Activated naive CD8-positive, alpha-beta T cell treated with anti-CD3 and anti-CD28 coated beads, Interleukin-2, amount 50 U/mL, for 16 hours (primary cell): ENCODE results near the gene ZNRF2.

ENCODE experiments used
- DNase-seq: peaks from one replicate; pipeline ENCODE4 v3.0.0-alpha.2; 2020; ENCODE audit warnings: low read depth, low spot score

The ZNRF2 gene

DNA sequence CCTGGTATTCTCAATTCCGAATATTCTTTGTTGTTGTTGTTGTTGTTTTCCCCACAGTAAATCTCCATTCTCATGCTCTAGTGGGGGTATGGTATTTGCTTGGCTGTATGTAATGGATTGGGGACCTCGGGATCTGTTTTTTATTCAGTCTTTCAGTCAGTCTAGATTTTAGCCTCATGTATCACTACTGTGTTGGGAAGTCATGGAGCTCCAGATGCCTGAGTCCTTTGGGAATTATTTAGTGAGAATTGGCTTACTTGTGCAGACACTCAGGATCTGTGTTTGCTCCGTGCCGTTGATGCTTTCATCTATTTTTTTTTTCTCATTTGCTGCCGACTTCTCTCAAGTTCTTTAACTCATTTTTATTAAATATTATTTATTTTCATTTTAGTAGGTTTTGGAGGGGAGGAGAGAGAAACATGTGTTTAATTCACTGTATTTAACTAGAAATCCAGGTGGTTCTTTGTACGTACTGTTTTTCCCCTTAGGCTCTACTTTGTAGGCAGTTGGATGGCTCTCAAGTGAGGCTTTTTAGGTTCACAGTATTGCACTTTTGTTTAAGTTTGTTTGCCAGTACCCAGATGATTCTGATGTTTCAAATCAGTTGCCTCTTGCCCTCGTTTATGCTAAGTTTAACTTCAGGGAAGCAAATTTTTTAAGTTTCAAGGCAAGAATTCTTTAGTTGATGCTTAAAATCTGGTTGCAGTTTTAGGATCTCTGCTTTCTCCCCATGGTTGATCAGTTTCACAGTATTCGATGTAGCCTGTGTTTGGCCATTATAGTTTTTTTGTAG is 36.9 kb downstream of the ZNRF2 start:
- DNase-seq, result no peak

DNA sequence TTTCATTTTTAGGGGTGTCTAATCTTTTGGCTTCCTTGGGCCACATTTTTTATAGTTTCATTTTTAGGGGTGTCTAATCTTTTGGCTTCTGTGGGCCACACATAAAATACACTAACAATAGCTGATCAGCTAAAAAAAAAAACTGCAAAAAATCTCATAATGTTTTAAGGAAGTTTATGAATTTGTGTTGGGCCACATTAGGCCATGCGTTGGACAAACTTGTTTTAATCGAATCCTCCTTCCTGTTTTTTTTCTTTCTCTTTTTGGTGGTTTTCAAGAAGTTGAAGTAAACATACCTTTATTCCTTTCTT is 37.4 kb downstream of the ZNRF2 start:
- no peak for DNase-seq

DNA sequence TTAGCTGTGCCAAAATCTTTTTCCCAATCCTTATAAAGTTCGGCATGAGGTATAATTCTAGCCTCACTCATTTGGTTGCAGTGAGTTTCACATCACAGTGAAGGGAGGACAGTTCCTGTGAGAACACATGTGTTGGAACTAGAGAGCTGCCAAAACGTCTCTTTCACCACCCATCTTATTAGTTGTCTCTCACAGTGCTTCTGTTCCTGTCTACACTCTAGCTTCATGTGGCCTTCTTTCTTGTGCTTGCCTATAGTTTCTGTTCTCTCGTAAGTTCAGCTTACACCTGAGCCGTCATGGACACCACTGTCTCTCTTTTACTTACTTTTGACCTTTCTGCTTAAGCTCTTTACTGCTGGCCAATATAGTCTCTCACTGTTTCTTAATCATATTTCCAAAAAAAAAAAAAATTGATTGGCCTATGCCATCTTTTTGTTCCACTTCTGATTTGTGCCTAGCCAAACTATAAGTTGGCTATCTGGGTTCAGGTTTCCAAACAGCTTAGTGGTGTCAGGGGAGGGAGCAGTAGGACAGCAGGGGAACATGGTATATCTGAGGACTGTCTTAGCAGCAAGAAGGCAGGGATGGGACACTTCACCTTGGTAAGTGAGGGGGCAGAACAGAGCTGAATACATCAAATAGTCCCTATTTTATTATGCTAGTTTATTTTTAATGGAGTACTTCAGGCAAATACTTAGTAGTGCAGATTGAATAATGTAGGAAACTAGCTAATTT is 38.0 kb downstream of the ZNRF2 start:
- no peak for DNase-seq

DNA sequence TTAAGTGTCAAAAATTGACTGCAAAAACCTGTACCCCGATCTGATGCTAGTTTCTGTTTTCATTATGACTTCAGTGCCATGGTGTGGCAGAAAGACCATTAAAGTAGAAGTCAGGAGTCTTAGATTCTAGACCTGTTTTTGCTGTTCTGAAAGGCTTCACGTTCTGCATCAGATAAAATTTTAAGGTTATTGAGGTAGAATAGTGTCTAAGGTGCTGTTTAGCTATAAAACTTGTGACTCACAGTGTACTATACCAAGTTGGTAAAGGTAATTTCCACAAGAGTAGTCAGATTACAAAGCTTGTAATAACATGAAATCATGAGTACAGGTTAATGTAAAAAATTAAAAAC is 38.6 kb downstream of the ZNRF2 start:
- no peak for DNase-seq

DNA sequence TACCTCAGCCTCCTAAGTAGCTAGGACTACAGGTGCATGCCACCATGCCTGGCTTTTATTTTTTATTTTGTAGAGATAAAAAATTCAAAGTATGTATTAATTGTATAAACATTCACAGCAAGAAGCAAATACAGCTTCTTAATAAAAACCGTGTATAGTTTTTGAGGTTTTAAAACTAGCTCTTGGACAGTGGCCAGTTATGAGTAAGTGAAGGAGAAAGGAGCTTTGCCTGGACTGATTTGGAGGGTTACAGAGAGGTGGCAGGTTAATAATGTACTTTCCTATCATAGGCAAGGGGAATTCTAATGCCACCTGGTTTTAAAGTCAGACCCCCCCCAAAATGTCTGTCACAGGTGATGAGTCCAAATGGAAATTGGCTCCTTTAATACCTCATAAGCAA is 43.4 kb downstream of the ZNRF2 start:
- DNase-seq, result no peak

DNA sequence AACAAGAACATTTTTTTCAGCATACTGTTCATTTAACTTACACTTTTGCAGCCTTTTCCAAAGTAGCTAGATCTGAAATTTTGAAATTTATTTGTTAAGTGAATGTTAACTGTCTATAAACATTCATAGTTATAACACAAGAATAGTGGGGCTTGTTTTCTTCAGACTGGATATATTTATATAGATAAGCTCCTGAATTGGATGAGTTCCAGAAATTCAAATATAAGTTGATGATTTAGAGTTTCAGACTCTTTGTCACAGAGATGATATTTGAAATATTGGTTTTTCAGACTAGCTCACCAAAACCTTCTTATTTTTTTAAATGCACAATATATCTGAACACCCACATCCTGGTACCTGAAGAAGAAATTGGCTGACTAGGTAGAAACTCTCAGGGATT is 44.0 kb downstream of the ZNRF2 start:
- DNase-seq, result no peak

DNA sequence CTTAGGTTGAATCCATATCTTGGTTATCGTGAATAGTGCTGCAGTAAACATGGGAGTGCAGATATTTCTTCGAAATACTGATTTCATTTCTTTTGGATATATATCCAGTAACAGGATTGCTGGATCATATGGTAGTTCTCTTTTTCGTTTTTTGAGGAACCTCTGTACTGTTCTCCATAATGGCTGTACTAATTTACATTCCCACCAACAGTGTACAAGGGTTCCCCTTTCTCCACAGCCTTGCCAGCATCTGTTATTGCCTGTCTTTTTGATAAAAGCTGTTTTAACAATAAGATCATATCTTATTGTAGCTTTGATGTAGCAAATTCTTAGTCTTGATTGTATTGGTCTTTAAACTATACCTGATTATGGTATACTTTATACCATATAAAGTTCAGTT is 45.3 kb downstream of the ZNRF2 start:
- DNase-seq, result no peak

DNA sequence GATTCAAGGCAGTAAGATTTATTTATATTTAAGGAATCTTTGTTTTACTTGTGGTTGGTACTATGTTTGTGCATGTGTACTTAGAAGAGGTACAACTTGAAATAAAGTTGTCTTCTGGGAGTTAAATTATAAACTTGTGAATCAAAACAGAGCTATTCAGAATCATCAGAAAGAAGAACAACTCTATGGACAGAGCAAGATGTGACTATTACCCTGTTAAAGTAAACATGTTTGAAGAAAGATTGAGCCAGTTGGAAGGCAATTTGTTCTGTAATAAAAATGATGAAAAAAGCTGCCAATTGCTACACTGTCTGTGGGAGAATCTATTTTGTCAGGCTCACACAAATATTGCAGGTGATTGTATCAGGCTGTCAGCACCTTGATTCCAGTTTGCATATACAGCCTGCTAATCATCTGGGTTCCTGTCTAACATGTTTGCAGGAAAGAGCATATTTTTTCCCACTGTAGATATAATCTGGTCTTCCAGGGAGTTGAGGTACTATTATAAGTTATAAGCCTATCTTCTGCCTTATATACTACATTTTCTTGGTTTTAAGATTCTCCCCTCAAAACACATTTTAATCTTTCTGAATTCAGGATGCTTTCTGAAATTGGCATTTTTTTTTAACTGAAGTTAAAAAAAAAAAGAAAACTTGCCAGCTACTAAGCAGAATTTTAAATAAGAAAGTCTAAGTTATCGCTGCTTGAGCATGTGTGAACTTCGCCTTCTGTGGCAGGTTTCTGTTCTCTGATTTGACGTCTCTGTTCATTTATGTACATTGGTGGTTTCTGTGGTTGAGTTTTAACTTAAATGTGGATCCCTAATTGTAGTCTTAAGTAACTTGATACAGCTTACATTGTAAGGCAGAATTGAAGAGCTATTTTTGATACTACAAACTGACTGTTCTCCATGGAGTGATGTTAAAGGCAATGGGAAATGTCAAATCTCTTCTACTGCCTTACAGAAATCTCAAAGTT is 46.0 kb downstream of the ZNRF2 start:
- no peak for DNase-seq

DNA sequence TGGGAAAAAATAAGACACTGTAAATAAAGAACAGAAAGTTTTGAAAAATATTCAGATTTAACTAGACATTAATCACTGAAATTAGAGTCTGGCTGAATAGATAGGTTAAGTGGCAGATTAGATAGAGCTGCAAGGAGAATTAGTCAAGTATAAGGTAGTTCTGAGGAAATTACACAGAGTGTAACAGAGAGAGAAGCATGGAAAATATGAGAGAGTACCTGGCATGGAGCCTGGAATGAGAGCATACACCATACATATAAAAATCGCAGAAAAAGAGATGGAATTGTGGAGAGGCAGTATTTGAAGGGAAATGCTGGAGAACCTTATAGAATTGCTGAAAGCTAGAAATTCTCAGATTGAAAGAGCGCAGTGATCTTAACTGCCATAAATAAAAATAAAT is 46.9 kb downstream of the ZNRF2 start:
- no peak for DNase-seq

DNA sequence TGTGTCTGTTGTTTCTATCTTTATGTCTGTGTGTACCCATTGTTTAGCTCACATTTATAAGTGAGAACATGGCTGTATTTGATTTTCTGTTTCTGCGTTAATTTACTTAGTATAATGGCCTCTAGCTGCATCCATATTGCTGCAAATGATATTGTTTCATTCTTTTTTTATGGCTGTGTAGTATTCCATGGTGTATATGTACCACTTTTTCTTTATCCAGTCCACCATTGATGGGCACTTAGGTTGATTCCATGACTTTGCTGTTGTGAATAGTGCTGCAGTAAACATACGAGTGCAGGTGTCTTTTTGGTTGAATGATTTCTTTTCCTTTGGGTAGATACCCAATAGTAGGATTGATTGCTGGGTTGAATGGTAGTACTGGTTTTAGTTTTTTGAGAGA is 48.2 kb downstream of the ZNRF2 start:
- DNase-seq, result no peak

DNA sequence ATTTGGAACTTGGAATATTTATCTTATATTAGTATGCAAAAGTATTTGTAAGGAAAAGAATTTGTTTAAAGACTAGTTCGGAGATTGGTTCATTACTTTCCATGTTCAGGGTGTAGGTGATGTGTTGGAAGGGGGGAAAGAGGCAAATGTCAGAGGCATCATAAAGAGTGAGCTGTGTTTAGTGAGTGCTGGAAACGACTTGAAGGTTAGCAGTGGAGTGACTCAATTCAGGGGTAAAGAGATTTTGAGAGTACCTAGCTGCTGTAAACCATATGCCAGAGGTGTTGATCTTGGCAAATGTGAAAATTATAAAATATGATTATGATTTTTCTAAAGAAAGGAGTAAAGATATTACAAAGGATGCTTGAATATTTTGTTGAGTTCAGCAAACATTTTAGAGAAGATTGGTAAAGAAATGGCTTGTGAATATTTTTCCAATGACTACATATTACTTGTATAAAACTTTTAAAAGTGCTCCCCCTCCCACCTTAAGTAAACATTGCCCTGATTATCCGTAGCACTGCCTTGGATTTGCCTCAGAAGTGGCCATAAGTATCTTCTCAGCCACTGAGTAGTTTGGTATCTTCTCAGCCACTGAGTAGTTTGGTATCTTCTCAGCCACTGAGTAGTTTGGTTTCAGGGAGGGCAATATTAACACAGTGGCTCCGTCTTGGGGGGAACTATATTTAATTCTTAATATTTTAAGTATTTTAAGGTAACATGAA is 51.5 kb downstream of the ZNRF2 start:
- no peak for DNase-seq

DNA sequence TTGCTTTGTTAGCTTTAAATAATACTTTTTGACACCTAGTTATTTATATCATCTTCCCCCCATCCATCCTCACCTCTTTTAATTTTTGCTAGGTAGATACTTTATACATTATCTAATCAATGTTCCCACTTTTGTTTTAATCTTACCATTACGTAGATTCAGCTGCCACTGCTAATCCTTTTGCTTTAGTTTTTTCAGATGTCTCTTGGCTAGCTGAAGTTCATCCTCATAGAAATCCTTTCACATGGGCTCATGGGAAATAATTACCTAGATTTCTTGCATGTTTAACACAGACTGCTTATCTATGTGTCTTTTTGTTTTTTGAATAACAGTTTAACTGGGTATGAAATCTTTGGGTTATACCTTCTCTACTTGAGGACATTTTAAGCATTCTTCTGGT is 60.1 kb downstream of the ZNRF2 start:
- DNase-seq, result no peak

DNA sequence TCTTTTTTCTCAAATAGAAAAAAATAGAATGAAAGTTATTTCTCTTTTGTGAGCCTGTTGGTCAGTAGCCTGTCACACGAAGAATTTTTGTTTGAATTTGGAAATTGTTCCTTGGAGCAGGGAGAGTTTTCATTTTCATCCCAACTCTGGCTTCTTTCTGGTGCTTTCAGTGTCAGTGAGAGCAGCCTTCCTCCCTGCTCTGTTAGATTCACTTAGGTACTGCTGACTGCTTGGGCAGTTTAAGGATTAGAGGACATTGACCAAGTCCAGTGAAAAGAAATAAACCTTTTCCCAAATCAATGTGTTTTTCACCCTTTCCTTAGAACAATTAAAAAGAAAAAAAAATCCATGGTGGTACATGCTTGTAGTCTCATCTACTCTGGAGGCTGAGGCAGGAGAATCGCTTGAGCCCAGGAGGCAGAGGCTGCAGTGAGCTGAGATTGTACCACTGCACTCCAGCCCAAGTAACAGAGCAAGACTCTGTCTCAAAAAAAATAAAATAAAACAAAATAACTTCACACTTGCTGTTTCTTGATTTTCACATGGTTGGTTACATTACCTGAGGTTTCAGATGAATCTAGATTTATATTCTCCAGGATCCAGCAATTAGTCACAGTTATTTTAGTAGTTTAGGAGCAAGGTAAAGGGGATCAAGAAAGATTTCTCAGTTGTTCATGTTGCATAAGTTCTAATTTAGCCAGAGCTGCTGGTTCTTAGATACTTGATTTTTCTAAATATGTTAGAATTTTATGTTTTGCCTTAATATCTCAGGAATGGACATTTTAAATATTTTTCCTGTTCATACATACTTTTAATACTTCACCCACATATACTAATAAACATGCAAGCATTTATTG is 63.1 kb downstream of the ZNRF2 start:
- DNase-seq, result no peak

DNA sequence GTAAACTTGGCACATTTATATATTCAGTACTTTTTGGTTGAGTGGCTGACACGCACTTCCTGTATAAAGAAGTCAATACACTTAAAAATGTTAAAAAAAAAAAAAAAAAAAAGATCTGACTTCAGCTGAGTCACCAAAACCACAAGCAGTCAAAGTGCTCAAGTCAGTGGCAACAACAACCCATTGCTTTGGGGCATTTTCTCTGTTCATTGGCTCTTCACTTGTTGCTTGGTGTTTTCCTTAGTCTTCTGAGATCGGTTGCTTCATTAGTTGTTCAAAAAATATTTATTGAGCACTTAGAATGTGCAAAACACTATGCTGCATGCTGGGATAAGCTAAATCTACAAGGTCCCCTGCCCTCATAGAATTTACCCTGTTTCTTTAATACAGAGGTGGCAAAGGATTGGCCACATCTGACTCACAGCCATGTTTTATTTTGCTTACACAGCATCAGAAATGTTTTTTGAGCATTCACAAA is 63.7 kb downstream of the ZNRF2 start:
- peak; percentile 8 for DNase-seq

DNA sequence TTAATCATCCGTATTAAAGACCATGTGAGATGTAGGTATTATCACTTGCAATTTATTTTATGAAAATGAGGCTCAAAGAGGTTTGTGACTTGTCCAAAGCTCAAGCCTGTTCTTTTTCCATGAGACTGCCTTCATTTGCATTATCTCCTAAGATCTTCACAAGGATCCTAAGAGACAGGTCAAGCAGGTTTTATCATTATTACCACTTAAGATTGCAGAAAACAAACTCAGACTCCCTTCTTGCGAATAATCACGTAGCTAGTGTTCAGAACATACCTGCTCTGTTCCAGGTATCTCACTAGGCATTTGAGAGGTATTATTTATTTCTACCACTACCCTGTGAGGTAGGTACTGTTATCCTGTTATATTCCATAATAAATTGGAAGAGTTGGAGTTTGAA is 64.8 kb downstream of the ZNRF2 start:
- DNase-seq, result no peak

DNA sequence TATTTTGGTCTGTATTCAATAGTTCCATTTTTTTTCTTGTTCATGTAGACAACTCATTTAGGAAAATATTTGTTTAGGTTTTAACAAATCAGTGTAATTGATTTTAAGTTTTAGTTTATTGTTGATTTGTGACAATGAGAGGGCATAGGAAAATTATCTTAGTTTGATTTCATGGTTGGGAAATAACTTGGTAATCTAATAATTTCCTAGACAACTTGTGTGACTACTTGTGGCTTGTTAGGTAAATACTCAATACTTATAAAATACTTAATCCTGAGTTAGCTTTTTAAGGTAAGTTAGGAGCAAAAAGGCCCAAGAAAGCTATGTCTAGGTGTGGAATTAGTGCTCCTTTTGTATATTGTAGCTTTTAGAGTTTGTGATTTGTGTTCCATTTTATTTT is 65.4 kb downstream of the ZNRF2 start:
- DNase-seq, result no peak

DNA sequence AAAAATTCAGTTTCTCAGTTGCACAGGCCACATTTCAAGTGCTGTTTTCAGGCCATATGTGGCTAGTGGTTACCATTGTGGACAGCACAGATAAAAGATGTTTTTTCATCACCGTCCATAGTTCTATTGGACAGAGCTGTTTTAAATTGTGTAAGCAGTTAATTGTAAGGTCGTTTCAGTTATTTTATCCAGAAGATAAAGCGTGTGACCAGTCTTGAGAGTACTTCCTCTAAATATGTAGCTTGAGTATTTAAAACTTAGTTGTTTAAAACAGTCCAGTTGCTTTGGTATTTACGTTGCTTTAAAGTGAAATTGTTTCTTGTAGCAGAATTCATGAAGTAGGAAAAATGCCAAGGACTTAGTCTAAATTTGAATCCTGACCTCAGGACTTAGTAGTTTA is 66.9 kb downstream of the ZNRF2 start:
- no peak for DNase-seq

DNA sequence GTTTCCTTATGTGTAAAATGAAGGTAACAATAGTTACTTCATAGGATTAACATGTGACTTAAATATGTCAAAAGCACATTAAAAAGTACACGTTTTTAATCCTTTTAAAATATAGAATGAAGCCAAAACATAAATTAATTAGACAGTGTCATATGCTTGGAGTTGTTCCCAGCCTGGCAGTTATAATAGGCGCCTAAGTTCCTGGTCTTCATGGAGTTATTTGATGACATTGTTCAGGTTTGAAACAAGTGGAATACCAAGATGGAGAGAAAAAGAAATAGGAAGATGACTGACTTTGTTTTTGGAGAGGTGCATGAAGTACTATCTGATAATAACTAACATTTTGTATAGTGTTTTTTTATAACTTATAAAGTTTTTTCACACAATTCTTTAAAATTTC is 67.3 kb downstream of the ZNRF2 start:
- no peak for DNase-seq

DNA sequence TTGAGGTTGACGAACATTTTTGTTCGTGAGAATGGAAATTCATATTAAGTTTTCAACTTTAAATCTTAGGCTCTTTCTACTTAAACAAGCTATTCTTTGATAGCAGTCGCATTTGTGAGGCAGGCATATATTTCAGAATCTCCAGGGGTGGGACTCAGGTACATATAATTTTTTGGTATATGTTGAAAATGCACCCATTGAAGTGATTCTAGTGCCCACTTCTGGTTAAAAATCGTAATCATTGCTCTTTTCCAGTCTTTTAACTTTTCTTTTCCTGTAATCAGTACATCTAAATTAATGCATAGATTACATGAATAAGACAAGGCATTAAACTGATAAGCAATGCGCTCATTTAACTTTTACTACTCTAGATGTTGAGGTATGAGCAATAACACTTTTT is 67.8 kb downstream of the ZNRF2 start:
- no peak for DNase-seq

DNA sequence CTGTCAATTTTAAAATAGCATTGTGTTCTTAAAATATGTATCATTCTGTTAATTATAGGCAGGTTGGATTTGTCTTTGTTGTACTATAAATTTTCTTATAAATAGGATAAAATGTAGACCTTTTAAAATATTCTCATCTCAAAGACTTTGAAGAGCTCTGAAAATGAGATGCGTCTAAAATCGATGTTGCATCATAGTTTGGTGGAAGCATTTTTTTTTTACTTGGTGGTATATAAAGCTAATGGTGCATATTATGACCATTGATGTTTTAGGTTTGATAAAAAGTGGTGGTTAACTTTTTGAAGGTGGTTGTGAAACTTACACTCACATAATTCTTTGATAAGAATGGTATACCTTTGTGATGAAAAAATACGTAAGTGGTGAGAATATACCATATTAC is 69.1 kb downstream of the ZNRF2 start:
- DNase-seq, result no peak
